ENCODE results near the gene EPG5.

- no peak for TF ChIP-seq CTCF (IDR thresholded peaks at IDR 0.05)
- no peak for TF ChIP-seq POLR2AphosphoS5 (IDR thresholded peaks at IDR 0.05; ENCODE audit: low read depth, low read length)
- TF ChIP-seq, protein P1, sequence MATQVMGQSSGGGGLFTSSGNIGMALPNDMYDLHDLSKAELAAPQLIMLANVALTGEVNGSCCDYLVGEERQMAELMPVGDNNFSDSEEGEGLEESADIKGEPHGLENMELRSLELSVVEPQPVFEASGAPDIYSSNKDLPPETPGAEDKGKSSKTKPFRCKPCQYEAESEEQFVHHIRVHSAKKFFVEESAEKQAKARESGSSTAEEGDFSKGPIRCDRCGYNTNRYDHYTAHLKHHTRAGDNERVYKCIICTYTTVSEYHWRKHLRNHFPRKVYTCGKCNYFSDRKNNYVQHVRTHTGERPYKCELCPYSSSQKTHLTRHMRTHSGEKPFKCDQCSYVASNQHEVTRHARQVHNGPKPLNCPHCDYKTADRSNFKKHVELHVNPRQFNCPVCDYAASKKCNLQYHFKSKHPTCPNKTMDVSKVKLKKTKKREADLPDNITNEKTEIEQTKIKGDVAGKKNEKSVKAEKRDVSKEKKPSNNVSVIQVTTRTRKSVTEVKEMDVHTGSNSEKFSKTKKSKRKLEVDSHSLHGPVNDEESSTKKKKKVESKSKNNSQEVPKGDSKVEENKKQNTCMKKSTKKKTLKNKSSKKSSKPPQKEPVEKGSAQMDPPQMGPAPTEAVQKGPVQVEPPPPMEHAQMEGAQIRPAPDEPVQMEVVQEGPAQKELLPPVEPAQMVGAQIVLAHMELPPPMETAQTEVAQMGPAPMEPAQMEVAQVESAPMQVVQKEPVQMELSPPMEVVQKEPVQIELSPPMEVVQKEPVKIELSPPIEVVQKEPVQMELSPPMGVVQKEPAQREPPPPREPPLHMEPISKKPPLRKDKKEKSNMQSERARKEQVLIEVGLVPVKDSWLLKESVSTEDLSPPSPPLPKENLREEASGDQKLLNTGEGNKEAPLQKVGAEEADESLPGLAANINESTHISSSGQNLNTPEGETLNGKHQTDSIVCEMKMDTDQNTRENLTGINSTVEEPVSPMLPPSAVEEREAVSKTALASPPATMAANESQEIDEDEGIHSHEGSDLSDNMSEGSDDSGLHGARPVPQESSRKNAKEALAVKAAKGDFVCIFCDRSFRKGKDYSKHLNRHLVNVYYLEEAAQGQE (IDR thresholded peaks at IDR 0.05; ENCODE audit: insufficient read depth in 1 of 2, low read depth in 2 of 2, low read length in 1 of 2), result no peak
- no peak for TF ChIP-seq TCF7L2 (IDR thresholded peaks at IDR 0.05; ENCODE audit: low read depth, low read length)
- no peak for TF ChIP-seq SIN3A (IDR thresholded peaks at IDR 0.05; ENCODE audit: borderline replicate concordance, insufficient read depth, low read depth, low read length)
Measured at GRCh38 chr18:45954070-45954934, 12.8 kb downstream of the EPG5 start.

All from Panc1 (cell line).